GM21723 (cell line): ENCODE results near the gene KLHL40.
"Not testable (repeated sequence)": the region's sequence is repeated elsewhere in the genome, so short reads cannot be mapped to it uniquely, and the experiment has no call there.

Source experiments
- ATAC-seq: cut with Tn5 transposase; IDR thresholded peaks from one replicate; pipeline ENCODE4 v1.9.1; 2021; ENCODE audit warnings: mild to moderate bottlenecking, moderate library complexity; ENCODE audit not compliant: unreplicated experiment

The KLHL40 gene

DNA sequence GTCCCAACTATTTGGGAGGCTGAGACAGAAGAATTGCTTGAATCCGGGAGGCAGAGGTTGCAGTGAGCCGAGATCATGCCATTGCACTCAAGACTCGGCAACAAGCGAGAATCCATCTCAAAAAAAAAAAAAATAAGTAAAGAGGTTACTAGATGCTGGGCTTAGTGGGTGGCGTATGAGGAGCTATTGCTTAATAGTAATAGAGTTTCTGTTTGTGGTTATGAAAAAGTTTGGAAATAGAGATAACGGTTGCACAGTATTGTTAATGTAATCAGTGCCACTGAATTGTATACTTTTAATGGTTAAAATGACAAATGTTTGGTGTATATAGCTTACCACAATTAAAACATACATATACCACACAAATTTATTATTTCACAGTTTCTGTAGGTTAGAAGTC lies 32.0 kb downstream of the KLHL40 start:
- no peak for ATAC-seq

DNA sequence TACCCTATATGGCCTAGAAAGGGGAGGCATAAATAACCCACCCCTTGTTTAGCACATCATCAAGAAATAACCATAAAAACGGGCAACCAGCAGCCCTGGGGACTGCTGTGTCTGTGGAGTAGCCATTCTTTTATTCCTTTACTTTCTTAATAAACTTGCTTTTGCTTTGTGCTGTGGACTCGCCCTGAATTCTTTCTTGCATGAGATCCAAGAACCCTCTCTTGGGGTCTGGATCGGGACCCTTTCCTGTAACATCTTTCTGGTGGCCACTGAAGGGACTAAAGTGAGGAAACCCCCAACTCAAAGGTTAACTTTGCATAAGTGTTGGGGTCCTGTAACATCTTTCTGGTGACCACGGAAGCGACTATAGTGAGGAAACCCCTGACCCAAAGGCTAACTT lies 33.0 kb downstream of the KLHL40 start:
- no peak for ATAC-seq

- ATAC-seq, result no peak
Measured at GRCh38 chr3:42719002-42719401, 33.7 kb downstream of the KLHL40 start.

DNA sequence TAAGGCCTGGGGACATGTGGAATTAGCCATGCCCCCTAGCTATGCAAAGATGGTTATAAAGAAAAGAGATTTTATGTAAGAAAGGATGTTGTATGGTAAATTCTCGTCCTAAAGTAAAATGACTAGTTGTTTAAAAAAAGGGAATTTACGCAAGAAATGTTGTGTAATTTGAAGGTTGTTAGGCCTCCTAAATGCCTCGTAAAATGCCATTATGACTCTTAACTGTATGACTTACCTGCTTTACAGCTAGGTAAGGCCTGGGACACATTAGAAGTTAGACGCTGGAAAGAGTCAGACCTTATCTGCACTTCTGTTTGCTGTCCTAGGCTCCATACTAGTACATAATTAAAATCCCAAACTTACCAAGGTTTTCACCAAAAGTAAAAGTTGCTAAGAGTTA lies 34.8 kb downstream of the KLHL40 start:
- no peak for ATAC-seq

GRCh38 chr3:42721690-42722089 lies 36.4 kb downstream of the KLHL40 start:
- no peak for ATAC-seq

GRCh38 chr3:42722442-42722841 lies 37.1 kb downstream of the KLHL40 start:
- not testable (repeated sequence) for ATAC-seq

DNA sequence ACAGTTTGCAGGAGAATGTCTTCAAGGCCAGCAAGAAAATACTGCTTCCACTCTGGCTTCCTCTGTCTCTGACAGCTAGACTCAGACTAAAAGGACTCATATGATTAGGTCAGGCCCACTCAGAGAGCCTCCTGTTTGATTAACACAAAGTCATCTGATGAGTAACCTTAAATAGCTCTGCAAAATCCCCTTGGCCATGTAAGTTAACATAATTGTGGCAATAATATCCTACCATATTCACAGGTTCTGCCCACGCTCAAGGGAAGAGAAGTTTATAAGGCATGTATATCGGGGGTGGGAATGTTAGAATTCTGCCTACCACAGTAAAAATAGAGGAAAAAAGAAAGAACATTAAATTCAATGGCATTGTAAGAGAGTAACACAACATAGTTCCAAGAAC lies 37.9 kb downstream of the KLHL40 start:
- ATAC-seq, result no peak

GRCh38 chr3:42725454-42725853 lies 40.1 kb downstream of the KLHL40 start:
- no peak for ATAC-seq

- ATAC-seq, result no peak
Measured at GRCh38 chr3:42728056-42728455, 42.7 kb downstream of the KLHL40 start.

DNA sequence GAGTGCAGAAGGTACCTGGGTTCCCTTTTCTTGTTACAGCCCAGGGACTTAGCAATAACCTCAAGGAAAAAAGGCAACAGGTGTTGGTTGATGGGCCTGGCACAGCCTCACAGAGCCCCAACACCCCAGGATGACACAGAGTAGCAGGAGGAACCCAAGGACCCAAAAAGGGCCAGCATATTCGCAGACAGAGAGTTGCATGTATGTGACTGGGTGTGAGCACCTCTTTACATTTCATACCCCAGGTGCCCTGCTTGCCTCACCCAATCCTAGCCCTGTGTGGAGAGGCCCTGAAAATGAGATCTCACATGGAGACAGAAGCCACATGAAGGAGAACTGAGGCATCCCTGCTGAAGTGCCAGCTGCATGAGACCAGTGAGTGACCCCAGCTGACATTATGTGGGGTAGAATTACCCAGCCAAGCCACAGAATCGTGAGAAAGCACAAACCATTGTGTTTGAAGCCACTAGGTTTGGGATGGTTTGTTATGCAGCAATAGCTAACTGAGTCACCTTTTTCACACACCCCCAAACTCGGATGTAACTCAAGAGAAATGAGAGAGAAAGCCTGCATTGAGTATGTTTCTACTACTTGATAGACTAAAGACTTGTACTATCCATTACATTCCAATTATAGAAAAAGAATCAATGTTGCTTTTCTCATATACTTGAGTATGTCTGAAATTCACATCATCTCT lies 43.5 kb downstream of the KLHL40 start:
- no peak for ATAC-seq

- ATAC-seq, result no peak
Measured at GRCh38 chr3:42729404-42730145, 44.2 kb downstream of the KLHL40 start.

DNA sequence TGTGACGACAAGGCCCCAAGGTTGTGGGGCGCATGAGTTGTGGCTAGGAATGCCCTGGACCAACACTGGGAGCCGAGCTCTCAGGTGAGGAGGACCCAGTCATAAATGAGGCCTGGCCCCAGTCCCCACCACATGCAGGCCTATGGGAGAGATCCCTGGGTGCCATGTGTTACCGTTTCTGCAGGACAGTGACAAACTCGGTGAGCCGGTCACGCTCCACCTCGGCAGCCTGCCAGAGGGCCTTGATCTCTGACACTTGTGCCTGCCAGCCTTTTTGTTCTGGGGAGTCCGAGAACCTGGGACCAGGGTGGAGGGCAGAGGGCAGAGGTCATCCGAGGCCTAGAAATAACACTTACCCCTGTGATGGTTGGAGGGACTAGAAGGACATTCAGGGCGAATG lies 45.0 kb downstream of the KLHL40 start:
- ATAC-seq, result no peak

- no peak for ATAC-seq
Measured at GRCh38 chr3:42730706-42731420, 45.5 kb downstream of the KLHL40 start.

DNA sequence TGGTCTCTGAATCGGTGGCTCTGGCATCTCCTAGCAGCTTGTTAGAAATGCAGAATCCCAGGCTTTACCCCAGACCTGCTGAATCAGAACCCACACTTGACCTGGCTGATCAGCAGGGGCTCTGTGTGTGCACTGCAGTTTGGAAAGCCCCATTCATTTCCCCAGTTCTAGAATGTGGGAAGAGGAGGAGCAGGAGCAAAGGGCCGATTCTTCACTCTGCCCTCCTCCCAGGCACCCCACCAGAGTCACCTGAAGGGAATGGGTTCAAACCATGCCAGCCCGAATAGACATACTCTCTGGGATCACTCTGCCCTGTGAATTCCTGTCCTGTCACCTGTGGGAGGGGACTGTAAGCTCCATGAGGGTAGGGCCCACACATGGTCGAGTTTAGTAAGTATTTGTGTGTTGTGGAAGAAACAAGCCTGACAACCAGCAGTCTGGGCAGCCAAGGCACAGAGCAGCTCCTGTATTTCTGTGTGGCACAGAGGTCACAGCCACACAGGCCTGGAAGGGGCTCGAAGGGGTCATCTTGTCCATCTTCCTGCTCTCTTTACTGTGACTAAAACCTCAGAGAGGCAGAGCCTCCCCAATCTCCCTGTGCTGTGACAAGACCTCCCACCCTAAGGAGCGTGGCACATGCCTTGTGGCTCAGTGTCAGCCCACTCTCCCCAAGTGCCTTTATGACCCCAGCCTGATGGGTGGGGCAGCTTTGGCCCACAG lies 46.3 kb downstream of the KLHL40 start:
- ATAC-seq, result no peak

DNA sequence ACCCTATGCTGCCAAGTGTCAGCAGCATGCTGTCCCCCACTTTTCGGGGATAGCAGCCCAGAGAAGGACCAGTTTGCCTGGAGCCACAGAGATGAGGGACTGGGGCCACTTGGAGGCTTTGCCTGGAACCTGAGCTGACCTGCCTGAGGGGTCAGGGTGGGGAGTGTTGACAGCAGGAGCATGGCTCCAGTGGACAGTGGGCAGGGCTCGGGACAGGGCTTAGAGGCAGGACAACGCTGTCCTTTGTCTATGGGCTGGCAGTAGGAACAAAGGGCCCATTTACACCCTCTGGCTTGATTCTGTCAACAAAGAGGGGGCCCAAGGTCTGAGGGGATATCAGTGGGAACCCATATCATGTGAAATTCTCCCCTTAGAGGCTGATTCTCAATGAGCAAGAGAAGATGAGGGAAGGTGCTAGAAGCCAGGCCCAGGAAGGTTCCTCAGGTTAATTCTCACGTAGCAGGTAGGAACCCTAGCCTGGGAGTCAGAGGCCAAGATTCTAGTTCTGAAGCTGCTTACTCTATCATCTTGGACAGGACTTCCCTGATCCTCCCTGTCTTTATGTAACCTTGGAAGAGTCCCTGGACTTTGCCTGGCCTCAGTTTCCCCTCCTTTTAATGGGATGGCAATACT lies 47.0 kb downstream of the KLHL40 start:
- no peak for ATAC-seq

DNA sequence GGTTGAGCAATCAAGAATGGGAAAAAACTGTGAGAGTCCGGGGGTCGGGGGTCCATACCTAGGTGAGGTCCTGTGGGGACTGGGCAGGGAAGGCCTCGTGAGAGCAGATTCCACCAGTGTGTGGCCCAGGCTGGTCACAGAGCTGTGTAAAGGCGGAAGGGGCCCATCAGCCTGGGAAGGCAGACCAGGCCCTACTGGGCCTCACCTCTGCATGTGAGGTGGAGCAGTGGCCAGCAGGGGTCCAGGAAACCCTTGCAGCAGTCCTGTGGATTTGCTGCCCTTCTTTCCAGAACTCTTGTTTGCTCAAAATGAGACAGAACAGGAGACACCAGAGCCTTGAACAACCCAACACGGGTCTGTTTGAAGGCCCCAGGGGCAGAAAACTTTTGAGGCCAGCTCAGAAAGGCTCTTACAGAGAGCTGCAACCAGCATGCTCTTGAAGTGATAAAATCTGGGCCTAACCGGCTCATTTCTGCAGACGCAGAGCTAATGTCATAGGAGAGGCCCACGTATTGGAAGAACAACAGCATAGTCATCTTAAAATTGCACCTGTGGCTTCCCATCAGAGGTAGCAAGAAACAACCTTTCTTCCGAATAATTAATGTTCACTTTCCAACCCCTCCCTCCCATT lies 47.6 kb downstream of the KLHL40 start:
- no peak for ATAC-seq

DNA sequence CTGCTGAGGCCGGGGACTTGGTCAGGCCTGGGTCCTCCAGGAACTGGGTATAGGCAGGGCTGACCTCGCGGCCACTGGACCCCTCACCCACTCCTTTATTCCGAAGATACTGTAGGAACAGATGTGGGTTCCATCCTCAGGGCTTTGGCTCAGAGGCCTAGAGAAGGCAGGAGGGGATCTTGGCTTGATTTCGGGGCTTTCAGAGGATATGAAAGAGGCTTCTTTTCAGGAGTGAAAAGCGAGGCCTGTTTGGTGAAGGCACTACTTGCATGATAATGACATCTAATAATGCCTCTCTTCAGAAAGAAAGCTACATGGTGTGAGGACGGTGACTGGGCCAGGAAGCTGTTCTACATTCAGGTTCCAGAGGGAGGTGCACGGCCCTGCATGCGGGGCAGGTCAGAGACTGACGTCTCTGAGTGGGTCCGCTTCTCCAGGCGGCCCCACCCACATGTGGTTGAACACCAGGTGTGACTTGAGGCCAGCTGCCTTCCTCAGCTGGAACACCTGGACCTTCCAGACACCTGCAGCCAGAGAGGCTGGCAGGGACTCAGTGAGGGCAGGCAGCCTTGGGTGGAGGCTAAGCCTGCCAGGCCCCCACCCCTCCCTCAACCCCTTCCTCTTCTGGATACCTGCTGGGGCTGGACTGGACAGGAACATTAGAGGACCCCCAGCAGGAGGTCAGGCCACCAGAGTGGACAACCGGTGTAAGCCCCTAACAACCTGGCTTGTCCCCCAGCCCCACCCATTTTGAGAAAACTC lies 48.3 kb downstream of the KLHL40 start:
- no peak for ATAC-seq

GRCh38 chr3:42734263-42734860 lies 49.0 kb downstream of the KLHL40 start:
- no peak for ATAC-seq

DNA sequence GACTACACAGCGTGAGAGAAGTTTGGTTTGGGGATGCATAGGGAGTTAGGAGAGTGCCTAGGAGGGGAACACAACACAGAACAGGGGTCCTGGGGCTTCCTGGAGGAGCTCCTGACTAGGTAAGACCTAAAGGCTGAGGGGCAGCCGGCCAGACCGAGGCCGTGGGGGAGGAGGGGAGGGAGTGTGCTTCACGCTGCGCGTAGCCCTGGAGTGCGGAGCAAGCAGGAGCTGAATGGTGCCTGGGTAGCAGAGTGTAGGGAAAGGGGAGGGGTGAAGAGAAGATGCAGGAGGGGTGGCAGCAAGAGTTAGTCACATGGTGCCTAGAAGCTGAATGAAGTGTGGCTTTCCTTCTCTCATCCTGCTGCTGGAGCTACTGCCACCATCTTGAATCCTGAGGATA lies 49.7 kb downstream of the KLHL40 start:
- ATAC-seq, result no peak
